HepG2 (cell line): ENCODE results near the gene AKT3. TPM values are rescaled to one million over a fixed set of nuclear protein-coding genes. Genes with fewer than 3 reads are reported as not detected.
A peak's percentile ranks its signal among the peaks of the same experiment; 100 is the strongest.

Experiments
- ERF ChIP-seq: IDR thresholded peaks from 2 replicates; pipeline ENCODE4 v1.6.1; 2018; ENCODE audit warnings: missing biosample characterization, missing genetic modification reagents
- FOXC1 ChIP-seq: sonication (generic); formaldehyde crosslinking; IDR thresholded peaks from 2 replicates; pipeline ENCODE4 v1.8.0; 2022; ENCODE audit warnings: mild to moderate bottlenecking, missing genetic modification reagents, borderline replicate concordance
- FOXK1 ChIP-seq: sonication (generic); formaldehyde crosslinking; IDR thresholded peaks from 2 replicates; pipeline ENCODE4 v1.4.0; 2020; ENCODE audit warnings: low read depth, missing genetic modification reagents, borderline replicate concordance
- FOXO1 ChIP-seq: sonication (generic); formaldehyde crosslinking; IDR thresholded peaks from 2 replicates; pipeline ENCODE4 v1.4.0; 2020; ENCODE audit warnings: missing genetic modification reagents
- IKZF1 ChIP-seq: fragments of 450-650 bp; IDR thresholded peaks from 2 replicates; pipeline ENCODE4 v1.7.1; 2016
- NFKBIZ ChIP-seq: IDR thresholded peaks from 2 replicates; pipeline ENCODE4 v1.6.1; 2018; ENCODE audit warnings: missing genetic modification reagents, missing compliant biosample characterization
- NR2F6 ChIP-seq, 2 experiments: IDR thresholded peaks; 2 replicates each; pipeline ENCODE4 v1.6.1; 2016; ENCODE audit warnings: antibody characterized with exemption in 1 of 2, mild to moderate bottlenecking in 1 of 2
- PCBP1 ChIP-seq: fragments of 200-400 bp; formaldehyde crosslinking; IDR thresholded peaks from 2 replicates; pipeline ENCODE4 v1.6.1; 2017; ENCODE audit warnings: mild to moderate bottlenecking, low read depth, low read length, borderline replicate concordance
- RAD51 ChIP-seq: fragments of 450-650 bp; IDR thresholded peaks from 2 replicates; pipeline ENCODE4 v1.6.1; 2016; ENCODE audit warnings: borderline replicate concordance
- SRY ChIP-seq: sonication (generic); formaldehyde crosslinking; IDR thresholded peaks from 2 replicates; pipeline ENCODE4 v1.8.0; 2022; ENCODE audit warnings: mild to moderate bottlenecking, missing genetic modification reagents
- TBX2 ChIP-seq: sonication (generic); formaldehyde crosslinking; IDR thresholded peaks from 2 replicates; pipeline ENCODE4 v1.5.0; 2020; ENCODE audit warnings: missing genetic modification reagents, mild to moderate bottlenecking, borderline replicate concordance
- TCF7 ChIP-seq: sonication (generic); IDR thresholded peaks from 2 replicates; pipeline ENCODE4 v1.6.1; 2016; ENCODE audit warnings: antibody characterized with exemption, low read depth
- TGIF2 ChIP-seq: IDR thresholded peaks from 2 replicates; pipeline ENCODE4 v1.6.1; 2016; ENCODE audit warnings: control low read depth, missing compliant biosample characterization
- ZMYM4 ChIP-seq: sonication (generic); formaldehyde crosslinking; IDR thresholded peaks from 2 replicates; pipeline ENCODE4 v1.8.1; 2023; ENCODE audit warnings: mild to moderate bottlenecking, missing genetic modification reagents
- ZNF33A ChIP-seq: sonication (generic); formaldehyde crosslinking; IDR thresholded peaks from 2 replicates; pipeline ENCODE4 v1.5.1; 2020; ENCODE audit warnings: missing genetic modification reagents, mild to moderate bottlenecking, moderate library complexity, borderline replicate concordance
- ZNF670 ChIP-seq: sonication (generic); formaldehyde crosslinking; IDR thresholded peaks from 2 replicates; pipeline ENCODE4 v1.8.0; 2022; ENCODE audit warnings: mild to moderate bottlenecking, missing genetic modification reagents, borderline replicate concordance
- ZNF777 ChIP-seq: sonication (generic); formaldehyde crosslinking; IDR thresholded peaks from 2 replicates; pipeline ENCODE4 v1.4.0; 2020; ENCODE audit warnings: missing genetic modification reagents
- polyA plus RNA-seq, 8 experiments: library from polyadenylated mRNA; depleted of rRNA in 3 of 8; stranded (reverse) in 7 of 8; unstranded in 1 of 8; fragments of >200 nt; fragmentation: Illumina TruSeq in 4 of 8; extraction: Trizol in 4 of 8; gene quantifications; 2 replicates each; pipeline versions ENCODE4 v1.2.1 to v1.2.3, GENCODE V29; 2011 to 2016; ENCODE audit warnings: low read depth in 4 of 8, missing spikeins in 1 of 8, mixed read lengths in 1 of 8; ENCODE audit not compliant: insufficient read depth in 1 of 8
- total RNA-seq, 5 experiments: library from RNA; depleted of rRNA; stranded (reverse); fragments of >200 nt; fragmentation: Illumina TruSeq; extraction: Trizol; gene quantifications; 2 replicates each; pipeline ENCODE4 v1.2.3, GENCODE V29; 2016; ENCODE audit warnings: low read depth in 1 of 5
- TF ChIP-seq, protein P1 (sequence below): sonication (generic); formaldehyde crosslinking; conservative IDR thresholded peaks from 2 replicates; pipeline ENCODE4 v1.4.0; 2020; ENCODE audit warnings: missing genetic modification reagents
- TF ChIP-seq, protein P2 (sequence below), 2 experiments: sonication (generic) in 1 of 2; formaldehyde crosslinking in 1 of 2; IDR thresholded peaks; 2 replicates each; pipeline versions ENCODE4 v1.4.0 to v1.6.1; 2016 to 2020; ENCODE audit warnings: borderline replicate concordance in 1 of 2, low read depth in 1 of 2, mild to moderate bottlenecking in 1 of 2, missing genetic modification reagents in 1 of 2
- TF ChIP-seq, protein P3 (sequence below): IDR thresholded peaks from 2 replicates; pipeline ENCODE4 v1.6.1; 2016; ENCODE audit warnings: missing compliant biosample characterization, missing genetic modification reagents, borderline replicate concordance
- TF ChIP-seq, protein P4 (sequence below): sonication (generic); formaldehyde crosslinking; conservative IDR thresholded peaks from 2 replicates; pipeline ENCODE4 v1.8.0; 2022; ENCODE audit warnings: mild to moderate bottlenecking, moderate library complexity, missing genetic modification reagents

Gene AKT3
- total and polyA plus RNA-seq, 2 of the 13 experiments (the other 11 are each of a cell fraction or from before 2014, with no cell fraction given), result 0.07 TPM

DNA sequence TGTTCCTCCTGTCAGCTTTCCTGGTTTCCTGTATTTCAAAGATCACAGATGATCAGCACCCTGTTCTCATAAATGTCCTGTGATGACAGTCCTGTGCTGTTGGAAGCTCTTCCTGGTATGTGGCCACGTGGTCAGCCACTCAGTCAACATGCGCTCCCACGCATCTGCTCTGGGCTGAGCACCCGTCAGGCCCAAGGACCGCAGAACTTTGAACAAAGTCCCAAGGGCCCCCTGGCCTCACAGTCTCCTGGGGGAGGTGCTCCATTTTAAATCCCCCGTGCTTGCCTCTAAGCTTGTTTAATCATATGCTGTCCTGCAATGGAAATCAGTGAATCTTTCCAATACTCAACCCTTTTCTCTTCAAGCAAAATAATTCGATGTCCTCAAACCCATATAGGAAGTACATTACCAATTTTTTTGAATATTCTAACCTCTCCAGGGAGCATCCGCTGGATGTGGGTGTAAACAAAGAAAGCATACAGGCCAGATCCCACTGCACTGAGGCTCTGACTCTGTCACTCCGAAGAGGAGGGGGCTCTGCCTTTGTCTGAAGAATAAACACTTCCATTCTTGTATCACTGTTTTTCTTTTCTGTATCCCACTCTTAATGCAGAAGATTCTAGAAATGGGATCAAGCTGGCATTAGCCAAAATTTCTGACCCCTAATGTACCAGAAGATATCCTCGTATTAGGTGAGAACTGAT lies 343.9 kb downstream of the AKT3 start (continued):
- TF ChIP-seq PCBP1 (no peak), TCF7 (peak; percentile 36), RAD51 (peak; percentile 56; the same call in 1 of the 2 replicates), NR2F6 (IDR thresholded peaks at IDR 0.05) (no peak), NR2F6 (CRISPR knock-in tag; IDR thresholded peaks at IDR 0.05) (peak; percentile 56; the same call in 1 of the 2 replicates), ZNF33A (CRISPR knock-in tag) (no peak), IKZF1 (no peak), FOXO1 (CRISPR knock-in tag) (peak; percentile 77; the same call in 1 of the 2 replicates), FOXK1 (peak; percentile 93), TBX2 (CRISPR knock-in tag) (peak; percentile 82; the same call in 1 of the 2 replicates), NFKBIZ (CRISPR knock-in tag) (peak; percentile 71; the same call in 1 of the 2 replicates), ZMYM4 (CRISPR knock-in tag) (peak; percentile 92), SRY (no peak), ZNF670 (CRISPR knock-in tag) (0 out of 2 replicates have a peak, but pooled peaks have one; percentile 19), ERF (CRISPR knock-in tag) (peak; percentile 90; the same call in 1 of the 2 replicates), TGIF2 (CRISPR knock-in tag) (peak; percentile 70; the same call in 1 of the 2 replicates), ZNF777 (CRISPR knock-in tag) (0 out of 2 replicates have a peak, but pooled peaks have one; percentile 21), FOXC1 (peak; percentile 88)
- TF ChIP-seq, protein P1, sequence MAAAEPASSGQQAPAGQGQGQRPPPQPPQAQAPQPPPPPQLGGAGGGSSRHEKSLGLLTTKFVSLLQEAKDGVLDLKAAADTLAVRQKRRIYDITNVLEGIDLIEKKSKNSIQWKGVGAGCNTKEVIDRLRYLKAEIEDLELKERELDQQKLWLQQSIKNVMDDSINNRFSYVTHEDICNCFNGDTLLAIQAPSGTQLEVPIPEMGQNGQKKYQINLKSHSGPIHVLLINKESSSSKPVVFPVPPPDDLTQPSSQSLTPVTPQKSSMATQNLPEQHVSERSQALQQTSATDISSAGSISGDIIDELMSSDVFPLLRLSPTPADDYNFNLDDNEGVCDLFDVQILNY, result no peak
- TF ChIP-seq, protein P2, sequence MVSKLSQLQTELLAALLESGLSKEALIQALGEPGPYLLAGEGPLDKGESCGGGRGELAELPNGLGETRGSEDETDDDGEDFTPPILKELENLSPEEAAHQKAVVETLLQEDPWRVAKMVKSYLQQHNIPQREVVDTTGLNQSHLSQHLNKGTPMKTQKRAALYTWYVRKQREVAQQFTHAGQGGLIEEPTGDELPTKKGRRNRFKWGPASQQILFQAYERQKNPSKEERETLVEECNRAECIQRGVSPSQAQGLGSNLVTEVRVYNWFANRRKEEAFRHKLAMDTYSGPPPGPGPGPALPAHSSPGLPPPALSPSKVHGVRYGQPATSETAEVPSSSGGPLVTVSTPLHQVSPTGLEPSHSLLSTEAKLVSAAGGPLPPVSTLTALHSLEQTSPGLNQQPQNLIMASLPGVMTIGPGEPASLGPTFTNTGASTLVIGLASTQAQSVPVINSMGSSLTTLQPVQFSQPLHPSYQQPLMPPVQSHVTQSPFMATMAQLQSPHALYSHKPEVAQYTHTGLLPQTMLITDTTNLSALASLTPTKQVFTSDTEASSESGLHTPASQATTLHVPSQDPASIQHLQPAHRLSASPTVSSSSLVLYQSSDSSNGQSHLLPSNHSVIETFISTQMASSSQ (IDR thresholded peaks at IDR 0.05; ENCODE audit: low read depth), result peak; percentile 40; the same call in 1 of the 2 replicates
- TF ChIP-seq, protein P2 (CRISPR knock-in tag; IDR thresholded peaks at IDR 0.05; ENCODE audit: borderline replicate concordance), result no peak
- TF ChIP-seq, protein P3, sequence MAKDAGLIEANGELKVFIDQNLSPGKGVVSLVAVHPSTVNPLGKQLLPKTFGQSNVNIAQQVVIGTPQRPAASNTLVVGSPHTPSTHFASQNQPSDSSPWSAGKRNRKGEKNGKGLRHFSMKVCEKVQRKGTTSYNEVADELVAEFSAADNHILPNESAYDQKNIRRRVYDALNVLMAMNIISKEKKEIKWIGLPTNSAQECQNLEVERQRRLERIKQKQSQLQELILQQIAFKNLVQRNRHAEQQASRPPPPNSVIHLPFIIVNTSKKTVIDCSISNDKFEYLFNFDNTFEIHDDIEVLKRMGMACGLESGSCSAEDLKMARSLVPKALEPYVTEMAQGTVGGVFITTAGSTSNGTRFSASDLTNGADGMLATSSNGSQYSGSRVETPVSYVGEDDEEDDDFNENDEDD (CRISPR knock-in tag), result peak; percentile 73; the same call in 1 of the 2 replicates
- TF ChIP-seq, protein P4, sequence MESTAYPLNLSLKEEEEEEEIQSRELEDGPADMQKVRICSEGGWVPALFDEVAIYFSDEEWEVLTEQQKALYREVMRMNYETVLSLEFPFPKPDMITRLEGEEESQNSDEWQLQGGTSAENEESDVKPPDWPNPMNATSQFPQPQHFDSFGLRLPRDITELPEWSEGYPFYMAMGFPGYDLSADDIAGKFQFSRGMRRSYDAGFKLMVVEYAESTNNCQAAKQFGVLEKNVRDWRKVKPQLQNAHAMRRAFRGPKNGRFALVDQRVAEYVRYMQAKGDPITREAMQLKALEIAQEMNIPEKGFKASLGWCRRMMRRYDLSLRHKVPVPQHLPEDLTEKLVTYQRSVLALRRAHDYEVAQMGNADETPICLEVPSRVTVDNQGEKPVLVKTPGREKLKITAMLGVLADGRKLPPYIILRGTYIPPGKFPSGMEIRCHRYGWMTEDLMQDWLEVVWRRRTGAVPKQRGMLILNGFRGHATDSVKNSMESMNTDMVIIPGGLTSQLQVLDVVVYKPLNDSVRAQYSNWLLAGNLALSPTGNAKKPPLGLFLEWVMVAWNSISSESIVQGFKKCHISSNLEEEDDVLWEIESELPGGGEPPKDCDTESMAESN (CRISPR knock-in tag), result peak; percentile 61; the same call in 1 of the 2 replicates
